Coronary artery (tissue), 2 donors: ENCODE measurements around the gene IRX4.

Experiments used
- DNase-seq: peaks from one replicate; pipeline ENCODE4 v3.0.0-alpha.2; 2017; ENCODE audit warnings: low spot score
- H3K27ac ChIP-seq, 2 donors: fragments of 200-600 bp; sonication (generic); one replicate each; pipeline ENCODE4 v1.5.1; 2016 to 2019
- H3K4me3 ChIP-seq: fragments of 200-600 bp; sonication (generic); 2 replicates; pipeline ENCODE4 v1.5.1; 2016; ENCODE audit warnings: mild to moderate bottlenecking, moderate library complexity
- TF ChIP-seq, protein P1 (sequence below): fragments of 200-600 bp; sonication (generic); IDR thresholded peaks from one replicate; pipeline ENCODE4 v1.5.1; 2019; ENCODE audit warnings: antibody characterized with exemption

Gene IRX4

DNA sequence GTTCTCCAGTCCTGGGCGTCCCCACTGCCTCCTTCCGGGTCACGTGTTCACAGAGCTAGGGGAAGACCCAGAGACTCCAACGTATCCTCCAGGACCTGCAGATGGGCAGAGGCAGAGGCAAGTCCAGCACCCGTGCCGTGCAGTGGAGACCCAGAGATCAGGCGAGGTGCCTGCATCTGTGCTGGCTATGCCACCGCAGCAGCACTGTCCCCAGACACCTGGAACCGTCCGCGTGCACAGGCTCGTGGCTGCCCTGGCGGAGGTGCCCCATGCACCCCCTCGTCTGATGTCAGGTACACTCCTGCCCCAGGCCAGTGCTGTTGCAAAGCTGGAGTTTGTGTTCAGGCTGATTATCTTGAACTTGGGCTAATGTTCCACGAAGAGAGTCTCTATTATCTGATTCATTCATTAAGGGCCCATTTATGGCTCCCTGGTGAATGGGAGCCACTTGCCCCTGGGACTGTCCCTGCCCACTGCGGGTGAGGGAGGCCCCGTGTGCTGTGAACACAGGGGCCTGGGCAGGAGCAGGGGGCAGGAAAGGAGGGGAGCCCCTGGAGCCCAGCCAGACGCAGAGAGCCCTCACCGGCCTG is 13.7 kb downstream of the IRX4 start:
- no peak for DNase-seq

DNA sequence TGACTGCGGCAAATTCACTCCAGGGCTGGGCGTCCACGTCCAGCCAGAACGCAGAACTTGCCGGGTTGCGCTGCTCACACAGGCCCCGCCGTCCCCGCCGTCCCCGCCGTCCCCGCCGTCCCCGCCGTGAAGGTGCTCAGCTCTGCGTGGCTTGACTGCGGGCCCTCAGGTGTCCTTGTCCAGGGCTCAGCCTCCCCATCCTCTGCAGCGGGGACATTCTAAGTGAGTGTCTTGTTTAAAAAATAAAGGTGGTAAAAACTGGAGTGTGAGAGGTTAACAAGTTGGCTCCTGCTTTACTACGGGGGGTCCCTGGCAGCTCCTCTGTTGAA is 14.9 kb downstream of the IRX4 start:
- H3K27ac ChIP-seq: no peak overlapping the region
- no peak for DNase-seq

More for the DNA sequence above, 13.7 kb downstream of the IRX4 start:
- Histone ChIP-seq H3K27ac (no peak overlapping the region), H3K4me3 (no peak overlapping the region)
- TF ChIP-seq, protein P1, sequence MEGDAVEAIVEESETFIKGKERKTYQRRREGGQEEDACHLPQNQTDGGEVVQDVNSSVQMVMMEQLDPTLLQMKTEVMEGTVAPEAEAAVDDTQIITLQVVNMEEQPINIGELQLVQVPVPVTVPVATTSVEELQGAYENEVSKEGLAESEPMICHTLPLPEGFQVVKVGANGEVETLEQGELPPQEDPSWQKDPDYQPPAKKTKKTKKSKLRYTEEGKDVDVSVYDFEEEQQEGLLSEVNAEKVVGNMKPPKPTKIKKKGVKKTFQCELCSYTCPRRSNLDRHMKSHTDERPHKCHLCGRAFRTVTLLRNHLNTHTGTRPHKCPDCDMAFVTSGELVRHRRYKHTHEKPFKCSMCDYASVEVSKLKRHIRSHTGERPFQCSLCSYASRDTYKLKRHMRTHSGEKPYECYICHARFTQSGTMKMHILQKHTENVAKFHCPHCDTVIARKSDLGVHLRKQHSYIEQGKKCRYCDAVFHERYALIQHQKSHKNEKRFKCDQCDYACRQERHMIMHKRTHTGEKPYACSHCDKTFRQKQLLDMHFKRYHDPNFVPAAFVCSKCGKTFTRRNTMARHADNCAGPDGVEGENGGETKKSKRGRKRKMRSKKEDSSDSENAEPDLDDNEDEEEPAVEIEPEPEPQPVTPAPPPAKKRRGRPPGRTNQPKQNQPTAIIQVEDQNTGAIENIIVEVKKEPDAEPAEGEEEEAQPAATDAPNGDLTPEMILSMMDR: no peak

DNA sequence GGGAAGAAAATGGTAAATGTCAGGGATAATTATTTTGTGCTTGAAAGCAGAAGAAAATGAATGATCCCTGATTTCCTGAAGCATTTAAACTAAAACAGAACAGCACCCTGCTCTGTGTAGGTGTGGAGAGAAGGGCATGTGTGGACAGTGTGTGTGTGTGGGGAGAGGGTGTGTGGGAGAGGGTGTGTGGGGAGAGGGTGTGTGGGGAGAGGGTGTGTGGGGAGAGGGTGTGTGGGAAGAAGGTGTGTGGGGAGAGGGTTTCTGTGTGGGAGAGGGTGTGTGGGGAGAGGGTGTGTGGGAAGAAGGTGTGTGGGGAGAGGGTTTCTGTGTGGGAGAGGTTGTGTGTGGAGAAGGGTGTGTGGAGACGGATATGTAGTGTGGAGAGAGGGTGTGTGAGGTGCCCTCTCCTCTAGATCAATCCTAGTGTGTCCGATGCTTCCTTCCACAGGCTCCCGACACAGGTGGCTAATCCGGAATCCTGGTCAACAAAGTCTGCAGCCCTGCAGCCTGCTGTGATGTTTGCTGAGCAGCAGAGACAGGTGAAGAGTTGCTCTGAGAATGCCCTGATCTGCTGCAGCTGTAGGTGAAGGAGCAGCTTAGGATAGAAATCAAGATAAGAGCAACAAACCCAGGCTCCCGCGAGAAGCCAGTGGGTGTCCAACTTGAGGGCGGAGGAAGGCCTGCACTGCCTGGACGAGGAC is 15.5 kb downstream of the IRX4 start:
- no peak overlapping the region for H3K4me3 ChIP-seq
- TF ChIP-seq, protein P1: no peak
- DNase-seq: no peak
- no peak overlapping the region for H3K27ac ChIP-seq

More for the DNA sequence above, 14.9 kb downstream of the IRX4 start:
- no peak overlapping the region for H3K4me3 ChIP-seq
- TF ChIP-seq, protein P1: no peak

DNA sequence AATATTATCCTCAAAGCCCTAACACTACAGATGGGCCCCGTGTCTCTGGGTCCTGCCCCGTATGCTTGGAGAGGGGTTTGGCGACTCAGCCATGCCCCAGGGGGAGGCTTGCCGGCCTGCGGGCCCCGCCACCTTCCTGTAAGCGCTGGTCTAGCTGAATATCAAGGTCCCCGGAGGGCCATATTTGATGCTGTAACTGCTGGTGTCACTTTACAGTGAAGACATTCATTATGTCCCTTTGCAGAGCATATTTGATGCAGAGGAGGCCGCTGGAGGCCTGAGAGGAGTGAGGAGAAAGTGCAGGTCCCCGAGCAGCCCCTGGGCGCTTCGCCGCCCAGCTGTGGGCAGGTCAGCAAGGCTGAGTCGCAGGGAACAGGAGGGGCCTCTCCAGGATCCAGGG is 16.8 kb downstream of the IRX4 start:
- H3K27ac ChIP-seq: no peak overlapping the region
- TF ChIP-seq, protein P1: no peak
- DNase-seq: no peak
- H3K4me3 ChIP-seq: no peak overlapping the region

DNA sequence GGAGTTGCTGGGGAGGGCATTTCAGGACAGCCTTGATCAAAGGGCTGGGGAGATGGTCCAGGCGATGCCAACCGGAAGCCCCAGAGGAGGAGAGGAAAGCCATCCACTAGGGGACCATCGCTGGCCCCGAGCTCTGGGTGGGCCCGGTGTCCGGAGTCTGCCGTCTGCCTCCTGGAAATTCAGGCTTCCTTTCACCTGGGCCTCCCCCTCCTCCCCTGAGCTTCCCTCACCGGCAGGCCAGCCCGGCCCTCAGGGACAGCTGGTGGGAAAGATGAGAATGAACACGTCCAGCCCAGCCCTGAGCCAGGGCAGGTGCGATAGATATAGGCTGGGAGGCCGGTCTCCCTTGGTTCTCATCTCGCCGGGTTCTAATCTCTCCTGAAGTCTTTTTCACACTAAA is 17.2 kb downstream of the IRX4 start:
- TF ChIP-seq, protein P1: no peak
- no peak for DNase-seq
- no peak overlapping the region for H3K27ac ChIP-seq
- H3K4me3 ChIP-seq: no peak overlapping the region

DNA sequence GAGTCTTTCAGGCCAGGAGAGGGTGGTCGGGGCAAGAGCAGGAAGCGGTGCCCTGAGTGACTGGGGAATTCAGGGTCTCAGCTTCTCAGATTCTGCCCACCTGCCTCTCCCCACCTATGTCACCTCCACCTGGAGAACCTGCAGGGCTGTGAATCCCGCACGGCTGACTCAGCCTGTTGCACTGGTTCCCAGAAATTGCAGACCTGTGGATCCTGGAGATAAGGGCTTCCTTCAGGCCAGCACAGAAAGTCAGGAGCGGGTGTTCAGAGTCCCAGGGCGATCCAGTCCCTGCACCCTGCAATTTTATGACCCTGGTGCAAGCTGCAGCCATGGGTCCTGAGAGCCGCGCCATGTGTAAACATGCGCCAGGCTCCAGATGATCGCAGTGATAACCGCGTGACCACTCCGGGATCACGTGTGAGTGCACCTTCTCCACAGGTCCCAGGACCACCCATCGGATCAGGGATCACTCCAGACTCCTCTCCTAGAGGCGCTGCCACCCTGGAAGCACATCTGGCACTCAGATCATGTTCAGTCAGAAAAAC is 17.8 kb downstream of the IRX4 start:
- Histone ChIP-seq H3K27ac (no peak overlapping the region), H3K4me3 (no peak overlapping the region)
- DNase-seq: no peak
- TF ChIP-seq, protein P1: no peak

DNA sequence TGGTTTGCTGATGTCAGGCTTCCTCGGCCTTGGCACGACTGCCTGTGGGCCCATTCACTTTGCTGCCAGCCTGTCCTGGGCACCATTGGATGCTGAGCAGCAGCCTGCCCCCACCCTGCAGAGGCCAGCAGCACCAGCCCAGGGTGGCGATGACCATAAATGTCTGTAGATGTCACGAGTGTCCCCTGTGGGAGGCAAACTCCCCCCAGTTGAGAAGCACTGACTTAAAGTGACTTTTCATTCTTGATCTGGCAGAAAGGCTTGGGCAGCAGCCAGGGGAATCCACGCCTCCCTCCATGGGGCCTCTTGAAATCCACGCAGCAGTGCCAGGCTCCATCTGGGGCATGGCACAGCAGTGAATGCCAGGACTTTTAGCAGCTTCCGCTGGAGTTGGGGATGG is 21.8 kb downstream of the IRX4 start:
- TF ChIP-seq, protein P1: no peak
- no peak for DNase-seq
- no peak overlapping the region for H3K4me3 ChIP-seq
- no peak overlapping the region for H3K27ac ChIP-seq
